Stimulated activated CD8-positive, alpha-beta memory T cell treated with anti-CD3 and anti-CD28 coated beads, Interleukin-12 subunit alpha, Interleukin-12 subunit beta, amount 100 ng/mL, for 4 hours (primary cell): ENCODE measurements around the gene ATPAF1.
"Not testable (repeated sequence)": the region's sequence is repeated elsewhere in the genome, so short reads cannot be mapped to it uniquely, and the experiment has no call there.

Source experiments
- DNase-seq: peaks from one replicate; pipeline ENCODE4 v3.0.0-alpha.2; 2020; ENCODE audit warnings: low read depth

ATPAF1 gene

DNA sequence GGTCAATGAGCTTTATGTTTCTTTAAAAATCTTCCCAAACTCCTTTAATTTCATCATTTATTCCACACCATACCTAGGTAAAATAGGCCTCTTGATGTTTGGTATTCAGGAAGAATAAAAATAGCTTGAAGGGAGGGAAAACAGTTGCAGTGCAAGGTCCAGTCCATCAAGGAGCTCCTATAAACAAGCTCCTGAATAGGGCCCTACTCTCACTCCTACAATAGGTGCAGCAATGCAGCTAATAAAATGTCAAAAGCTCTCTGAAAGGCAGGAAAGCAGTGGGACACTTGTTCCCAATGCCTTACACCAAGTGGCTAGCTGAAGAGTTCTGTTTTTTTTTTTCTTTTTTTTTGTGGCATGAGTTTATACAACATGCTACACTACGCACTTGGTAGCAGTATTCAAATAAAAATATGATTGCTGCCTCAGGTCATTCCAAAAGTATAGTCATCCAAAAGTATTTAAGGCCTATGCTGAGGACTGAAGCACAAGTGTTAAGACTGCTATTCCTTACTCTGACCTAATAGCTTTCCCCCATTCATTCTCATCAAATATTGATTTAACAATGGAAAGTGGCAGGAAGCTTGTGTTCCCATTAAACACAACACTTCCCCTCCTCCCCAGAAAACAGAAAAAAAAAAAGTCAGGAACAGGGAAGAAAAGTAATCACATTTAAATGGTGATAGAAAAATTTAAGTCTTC is 13.3 kb upstream of the ATPAF1 start:
- no peak for DNase-seq

- DNase-seq = no peak
Observed at GRCh38 chr1:46679789-46680573, 11.8 kb upstream of the ATPAF1 start.

DNA sequence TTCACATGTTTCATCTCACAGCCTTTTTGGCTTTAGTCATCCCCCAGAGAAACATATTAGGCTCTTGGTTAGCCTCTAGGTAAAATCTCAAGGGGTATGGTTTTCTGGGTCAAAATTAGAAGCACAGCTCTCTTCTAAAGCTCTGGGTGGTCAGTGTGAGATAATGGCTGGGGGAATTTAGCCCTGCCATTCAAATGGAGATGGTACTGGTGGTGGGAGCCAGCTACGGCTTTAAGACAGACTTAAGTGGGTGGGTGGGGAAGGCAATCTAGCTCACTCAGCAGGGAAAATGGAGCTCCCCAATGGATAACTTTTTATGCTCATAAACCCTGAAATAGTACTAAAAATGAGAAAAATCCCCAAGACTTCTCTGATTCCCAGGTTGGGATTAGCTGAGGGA is 9.2 kb upstream of the ATPAF1 start:
- no peak for DNase-seq

- DNase-seq = no peak
Observed at GRCh38 chr1:46676531-46676930, 8.4 kb upstream of the ATPAF1 start.

- DNase-seq = no peak
Observed at GRCh38 chr1:46675549-46676314, 7.6 kb upstream of the ATPAF1 start.

DNA sequence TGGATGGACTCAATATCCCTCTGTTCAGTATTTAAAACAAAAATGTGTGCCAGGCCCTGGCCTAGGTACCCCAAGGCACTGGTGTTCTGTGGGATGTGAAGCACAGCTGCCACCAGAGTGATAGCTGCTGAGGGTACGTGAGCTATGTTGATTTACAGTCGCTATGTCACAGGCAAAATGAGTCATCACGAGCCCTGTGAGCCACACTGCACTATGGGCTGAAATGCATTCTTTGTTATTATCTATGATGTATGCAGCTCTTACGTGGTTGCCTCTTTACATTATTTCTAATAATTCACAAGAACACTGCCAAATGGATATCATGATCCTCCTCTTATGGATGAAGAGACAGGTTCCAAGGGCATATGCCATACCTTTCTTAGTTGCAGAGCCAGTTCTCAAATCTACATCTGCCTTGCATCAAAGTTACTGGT is 5.6 kb upstream of the ATPAF1 start:
- no peak for DNase-seq

GRCh38 chr1:46672696-46673095 is 4.5 kb upstream of the ATPAF1 start:
- DNase-seq = no peak

- DNase-seq = no peak
Observed at GRCh38 chr1:46671554-46671953, 3.4 kb upstream of the ATPAF1 start, which contains the start of gene TEX38. TEX38 (plus strand) TSS chr1:46671854; CDS start chr1:46671935, 81 bp downstream.

GRCh38 chr1:46670134-46670533 is 2.0 kb upstream of the ATPAF1 start:
- no peak for DNase-seq

DNA sequence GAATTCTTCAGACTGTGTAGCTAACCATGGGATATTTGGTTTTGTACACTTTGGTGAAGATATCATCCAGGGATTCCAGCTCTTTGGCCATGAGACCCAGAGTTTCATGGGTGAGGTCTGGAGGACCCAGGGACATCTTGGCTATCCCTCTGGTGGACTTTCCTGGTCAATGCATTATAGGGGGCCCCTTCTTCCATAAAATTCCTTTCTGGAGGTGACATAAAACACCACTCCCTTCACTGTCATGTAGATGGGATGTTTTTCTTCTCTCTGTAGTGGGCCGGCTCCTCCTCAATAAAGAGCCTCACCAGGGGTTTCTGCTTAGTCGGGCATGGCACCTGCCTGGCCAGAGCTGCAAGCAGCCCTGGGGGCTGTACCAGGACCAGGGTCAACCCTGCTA is 2.2 kb downstream of the ATPAF1 start:
- DNase-seq = no peak

- DNase-seq = not testable (repeated sequence)
Observed at GRCh38 chr1:46662919-46663318, 5.2 kb downstream of the ATPAF1 start.

GRCh38 chr1:46660116-46660515 is 8.0 kb downstream of the ATPAF1 start:
- not testable (repeated sequence) for DNase-seq

DNA sequence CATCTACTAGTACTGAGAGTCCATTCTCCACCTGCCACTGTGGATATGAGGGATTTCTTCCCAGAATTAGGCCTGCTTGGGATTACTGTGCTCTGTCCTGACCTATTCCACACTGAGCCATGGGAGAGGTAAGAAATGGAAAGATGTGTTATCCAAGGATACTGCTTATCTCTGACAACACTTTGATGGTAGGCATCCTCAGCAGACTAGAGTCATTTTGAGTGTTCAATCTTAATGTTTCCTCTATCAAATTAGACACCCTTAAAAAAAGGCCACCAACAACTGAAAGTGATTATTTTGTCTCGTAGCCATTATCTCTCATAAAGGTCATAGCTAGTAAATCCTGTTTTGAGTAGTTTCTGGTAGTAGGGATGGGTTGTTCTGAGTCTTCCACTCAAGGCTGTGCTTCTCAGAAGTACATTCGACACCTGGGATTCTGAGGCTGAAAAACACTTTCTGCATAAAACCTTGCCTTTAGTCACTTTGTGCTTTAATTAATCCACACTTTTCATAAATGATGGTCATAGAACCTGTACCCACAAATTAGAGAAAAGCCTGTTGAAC is 8.8 kb downstream of the ATPAF1 start:
- no peak for DNase-seq

DNA sequence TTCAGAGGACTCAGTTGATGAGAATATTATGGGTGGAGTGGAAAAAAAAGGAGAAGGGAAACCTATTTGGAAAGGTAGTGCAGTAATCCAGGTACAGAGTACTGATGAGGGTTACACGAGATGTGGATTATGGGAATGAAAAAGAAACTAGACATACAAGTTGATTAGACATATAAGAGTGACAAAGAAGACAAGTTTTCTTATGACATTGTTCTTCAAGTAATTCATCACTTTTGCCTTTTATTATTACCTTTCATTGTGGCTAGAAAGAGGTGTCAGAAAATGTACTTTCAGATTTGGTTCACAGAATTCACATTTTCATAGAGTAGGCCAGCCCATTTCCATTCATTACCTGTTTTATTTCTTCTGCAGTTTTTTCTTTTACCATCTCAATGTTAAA is 10.4 kb downstream of the ATPAF1 start:
- DNase-seq = no peak

- DNase-seq = no peak
Observed at GRCh38 chr1:46656643-46657042, 11.5 kb downstream of the ATPAF1 start.

GRCh38 chr1:46655848-46656247 is 12.3 kb downstream of the ATPAF1 start:
- no peak for DNase-seq

- DNase-seq = not testable (repeated sequence)
Observed at GRCh38 chr1:46654698-46655097, 13.5 kb downstream of the ATPAF1 start.

- DNase-seq = no peak
Observed at GRCh38 chr1:46654012-46654411, 14.2 kb downstream of the ATPAF1 start.

GRCh38 chr1:46653405-46653958 is 14.7 kb downstream of the ATPAF1 start:
- DNase-seq = no peak

- no peak for DNase-seq
Observed at GRCh38 chr1:46652321-46653100, 15.7 kb downstream of the ATPAF1 start.

GRCh38 chr1:46651152-46651551 is 17.0 kb downstream of the ATPAF1 start:
- DNase-seq = not testable (repeated sequence)
